Measurements from ENCODE around the gene MTRFR.

The MTRFR gene

GRCh38 chr12:123270214-123271000, 37.2 kb downstream of the MTRFR start:
- peak; percentile 28 for DNase-seq (ENCODE audit: low spot score)

- peak; percentile 35 for DNase-seq (ENCODE audit: low spot score)
Observed at GRCh38 chr12:123271001-123271668, 37.9 kb downstream of the MTRFR start.

GRCh38 chr12:123273166-123273565, 39.9 kb downstream of the MTRFR start:
- no peak for DNase-seq (ENCODE audit: low spot score)

GRCh38 chr12:123278101-123278627, 44.9 kb downstream of the MTRFR start:
- DNase-seq (ENCODE audit: low spot score), result peak; percentile 84

GRCh38 chr12:123280971-123281370, 47.7 kb downstream of the MTRFR start:
- no peak for DNase-seq (ENCODE audit: low spot score)

- no peak for DNase-seq (ENCODE audit: low spot score)
Observed at GRCh38 chr12:123282111-123282510, 48.9 kb downstream of the MTRFR start.

GRCh38 chr12:123283461-123283860, 50.2 kb downstream of the MTRFR start:
- no peak for DNase-seq (ENCODE audit: low spot score)

GRCh38 chr12:123284669-123285068, 51.4 kb downstream of the MTRFR start:
- no peak for DNase-seq (ENCODE audit: low spot score)

- no peak for DNase-seq (ENCODE audit: low spot score)
Observed at GRCh38 chr12:123286652-123287373, 53.6 kb downstream of the MTRFR start.

- no peak for DNase-seq (ENCODE audit: low spot score)
Observed at GRCh38 chr12:123288751-123289346, 55.6 kb downstream of the MTRFR start.

- no peak for DNase-seq (ENCODE audit: low spot score)
Observed at GRCh38 chr12:123289911-123290310, 56.7 kb downstream of the MTRFR start.

GRCh38 chr12:123293178-123293760, 60.0 kb downstream of the MTRFR start:
- DNase-seq (ENCODE audit: low spot score), result no peak

- DNase-seq (ENCODE audit: low spot score), result no peak
Observed at GRCh38 chr12:123305136-123305535, 71.9 kb downstream of the MTRFR start.

GRCh38 chr12:123306200-123306599, 73.0 kb downstream of the MTRFR start:
- DNase-seq (ENCODE audit: low spot score), result no peak
